K562 (cell line): ENCODE results near the gene MLST8. TPM values are rescaled to one million over a fixed set of nuclear protein-coding genes. Genes with fewer than 3 reads are reported as not detected.

Experiments used
- ASH1L ChIP-seq: fragments of 450-650 bp; IDR thresholded peaks from 2 replicates; pipeline ENCODE4 v1.6.1; 2018; ENCODE audit warnings: borderline replicate concordance, mild to moderate bottlenecking, low read depth; ENCODE audit not compliant: partially characterized antibody
- GABPB2 ChIP-seq: fragments of 250-450 bp; sonication (Bioruptor Pico); conservative IDR thresholded peaks from 2 replicates; pipeline ENCODE4 v1.5.1; 2021; ENCODE audit warnings: mild to moderate bottlenecking
- RFX7 ChIP-seq: fragments of 250-450 bp; sonication (Bioruptor Pico); IDR thresholded peaks from 2 replicates; pipeline ENCODE4 v1.5.1; 2021; ENCODE audit warnings: mild to moderate bottlenecking
- SREBF2 ChIP-seq: sonication (generic); formaldehyde crosslinking; IDR thresholded peaks from 2 replicates; pipeline ENCODE4 v1.4.0; 2020; ENCODE audit warnings: mild to moderate bottlenecking, missing genetic modification reagents
- TAF9B ChIP-seq: fragments of 450-650 bp; IDR thresholded peaks from 2 replicates; pipeline ENCODE4 v1.6.1; 2018; ENCODE audit warnings: mild to moderate bottlenecking; ENCODE audit not compliant: partially characterized antibody
- U2AF1 ChIP-seq: fragments of 200-400 bp; formaldehyde crosslinking; optimal IDR thresholded peaks from 2 replicates; pipeline ENCODE3; 2017; ENCODE audit warnings: mild to moderate bottlenecking, low read depth, low read length, moderate library complexity
- ZNF124 ChIP-seq: sonication (generic); formaldehyde crosslinking; IDR thresholded peaks from 2 replicates; pipeline ENCODE4 v1.8.1; 2022; ENCODE audit warnings: missing genetic modification reagents
- ZNF445 ChIP-seq: fragments of 250-450 bp; sonication (Bioruptor Pico); IDR thresholded peaks from 2 replicates; pipeline ENCODE4 v1.4.0; 2020; ENCODE audit warnings: low read depth, mild to moderate bottlenecking, moderate library complexity
- ZNF668 ChIP-seq: fragments of 250-450 bp; sonication (Bioruptor Pico); IDR thresholded peaks from 2 replicates; pipeline ENCODE4 v1.8.0; 2022; ENCODE audit warnings: mild to moderate bottlenecking, inconsistent platforms
- polyA plus RNA-seq, 8 experiments: library from polyadenylated mRNA; depleted of rRNA in 4 of 8; stranded (reverse) in 5 of 8; unstranded in 3 of 8; fragments of >200 nt; fragmentation: Nextera tagmentation in 2 of 8; fragmentation: Illumina TruSeq in 1 of 8; extraction: Ambion mirVana in 2 of 8; extraction: Trizol in 1 of 8; gene quantifications; 2 replicates each; pipeline versions ENCODE4 v1.2.1 to v1.2.3, GENCODE V29; 2011 to 2014; ENCODE audit warnings: inconsistent platforms in 1 of 8, missing spikeins in 1 of 8
- total RNA-seq, 7 experiments: library from RNA; depleted of rRNA in 6 of 7; stranded (reverse); fragments of >200 nt in 6 of 7; fragmentation: Illumina TruSeq in 2 of 7; extraction: Trizol in 2 of 7; gene quantifications; 2 replicates each; pipeline versions ENCODE4 v1.2.1 to v1.2.3, GENCODE V29; 2011 to 2021; ENCODE audit warnings: low replicate concordance in 1 of 7
- TF ChIP-seq, protein P1 (sequence below), 3 experiments: fragments of 200-800 bp in 1 of 3; fragments of 250-450 bp in 1 of 3; fragments of 450-650 bp in 1 of 3; sonication (Bioruptor Pico) in 1 of 3; sonication (Bioruptor generic) in 1 of 3; formaldehyde crosslinking in 1 of 3; IDR thresholded peaks; 2 replicates each; pipeline versions ENCODE4 v1.6.1 to v1.8.0; 2016 to 2022; ENCODE audit warnings: mild to moderate bottlenecking in 2 of 3, missing genetic modification characterization in 2 of 3, missing compliant biosample characterization in 1 of 3, moderate library complexity in 1 of 3
- TF ChIP-seq, protein P2 (sequence below): fragments of 450-650 bp; IDR thresholded peaks from 2 replicates; pipeline ENCODE4 v1.6.1; 2016; ENCODE audit warnings: mild to moderate bottlenecking, moderate library complexity

Gene MLST8
- total and polyA plus RNA-seq, 9 of the 15 experiments (the other 6 are each of a cell fraction or from before 2014, with no cell fraction given): 1.5 to 116 (median 43.3) TPM

DNA sequence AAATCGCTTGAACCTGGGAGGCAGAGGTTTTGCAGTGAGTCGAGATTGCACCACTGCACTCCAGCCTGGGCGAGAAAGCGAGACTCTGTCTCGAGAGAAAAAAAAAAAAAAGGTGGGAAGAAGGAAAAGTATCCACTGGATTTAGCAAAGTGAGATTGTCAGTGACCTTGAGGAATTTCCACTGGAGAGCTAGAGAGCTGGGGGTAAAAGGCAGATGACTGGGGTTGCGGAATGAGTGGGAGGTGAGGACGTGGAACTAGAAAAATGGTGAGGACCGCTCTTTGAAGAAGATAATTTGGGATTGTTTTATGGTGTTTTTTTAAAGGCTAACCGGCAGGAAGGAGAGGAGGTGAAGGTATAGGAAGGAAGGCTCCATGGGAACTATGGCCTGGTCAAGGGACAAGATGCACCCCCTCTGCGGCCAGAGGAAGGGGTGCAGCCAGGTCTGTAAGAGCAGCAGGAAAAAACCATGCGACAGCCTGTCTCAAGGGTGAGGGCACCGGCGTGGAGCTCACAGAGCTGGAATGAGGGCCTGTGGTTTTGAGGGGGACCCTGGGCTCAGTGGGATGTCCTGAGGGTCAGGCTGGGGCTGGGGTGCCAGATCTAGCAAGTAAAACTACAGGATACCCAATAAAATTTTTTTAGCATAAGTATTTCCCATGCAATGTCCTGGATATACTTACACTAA lies 694 bp upstream of the MLST8 start (continued):
- TF ChIP-seq, protein P1, sequence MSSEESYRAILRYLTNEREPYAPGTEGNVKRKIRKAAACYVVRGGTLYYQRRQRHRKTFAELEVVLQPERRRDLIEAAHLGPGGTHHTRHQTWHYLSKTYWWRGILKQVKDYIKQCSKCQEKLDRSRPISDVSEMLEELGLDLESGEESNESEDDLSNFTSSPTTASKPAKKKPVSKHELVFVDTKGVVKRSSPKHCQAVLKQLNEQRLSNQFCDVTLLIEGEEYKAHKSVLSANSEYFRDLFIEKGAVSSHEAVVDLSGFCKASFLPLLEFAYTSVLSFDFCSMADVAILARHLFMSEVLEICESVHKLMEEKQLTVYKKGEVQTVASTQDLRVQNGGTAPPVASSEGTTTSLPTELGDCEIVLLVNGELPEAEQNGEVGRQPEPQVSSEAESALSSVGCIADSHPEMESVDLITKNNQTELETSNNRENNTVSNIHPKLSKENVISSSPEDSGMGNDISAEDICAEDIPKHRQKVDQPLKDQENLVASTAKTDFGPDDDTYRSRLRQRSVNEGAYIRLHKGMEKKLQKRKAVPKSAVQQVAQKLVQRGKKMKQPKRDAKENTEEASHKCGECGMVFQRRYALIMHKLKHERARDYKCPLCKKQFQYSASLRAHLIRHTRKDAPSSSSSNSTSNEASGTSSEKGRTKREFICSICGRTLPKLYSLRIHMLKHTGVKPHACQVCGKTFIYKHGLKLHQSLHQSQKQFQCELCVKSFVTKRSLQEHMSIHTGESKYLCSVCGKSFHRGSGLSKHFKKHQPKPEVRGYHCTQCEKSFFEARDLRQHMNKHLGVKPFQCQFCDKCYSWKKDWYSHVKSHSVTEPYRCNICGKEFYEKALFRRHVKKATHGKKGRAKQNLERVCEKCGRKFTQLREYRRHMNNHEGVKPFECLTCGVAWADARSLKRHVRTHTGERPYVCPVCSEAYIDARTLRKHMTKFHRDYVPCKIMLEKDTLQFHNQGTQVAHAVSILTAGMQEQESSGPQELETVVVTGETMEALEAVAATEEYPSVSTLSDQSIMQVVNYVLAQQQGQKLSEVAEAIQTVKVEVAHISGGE (CRISPR knock-in tag; IDR thresholded peaks at IDR 0.05): no peak
- TF ChIP-seq TAF9B (no peak), GABPB2 (CRISPR knock-in tag) (no peak), ASH1L (no peak), ZNF668 (CRISPR knock-in tag) (no peak), U2AF1 (peak; percentile 3), RFX7 (CRISPR knock-in tag) (0 out of 2 replicates have a peak, but pooled peaks have one; percentile 40), ZNF124 (CRISPR knock-in tag) (no peak), ZNF445 (CRISPR knock-in tag) (no peak), SREBF2 (CRISPR knock-in tag) (no peak)
- TF ChIP-seq, protein P2, sequence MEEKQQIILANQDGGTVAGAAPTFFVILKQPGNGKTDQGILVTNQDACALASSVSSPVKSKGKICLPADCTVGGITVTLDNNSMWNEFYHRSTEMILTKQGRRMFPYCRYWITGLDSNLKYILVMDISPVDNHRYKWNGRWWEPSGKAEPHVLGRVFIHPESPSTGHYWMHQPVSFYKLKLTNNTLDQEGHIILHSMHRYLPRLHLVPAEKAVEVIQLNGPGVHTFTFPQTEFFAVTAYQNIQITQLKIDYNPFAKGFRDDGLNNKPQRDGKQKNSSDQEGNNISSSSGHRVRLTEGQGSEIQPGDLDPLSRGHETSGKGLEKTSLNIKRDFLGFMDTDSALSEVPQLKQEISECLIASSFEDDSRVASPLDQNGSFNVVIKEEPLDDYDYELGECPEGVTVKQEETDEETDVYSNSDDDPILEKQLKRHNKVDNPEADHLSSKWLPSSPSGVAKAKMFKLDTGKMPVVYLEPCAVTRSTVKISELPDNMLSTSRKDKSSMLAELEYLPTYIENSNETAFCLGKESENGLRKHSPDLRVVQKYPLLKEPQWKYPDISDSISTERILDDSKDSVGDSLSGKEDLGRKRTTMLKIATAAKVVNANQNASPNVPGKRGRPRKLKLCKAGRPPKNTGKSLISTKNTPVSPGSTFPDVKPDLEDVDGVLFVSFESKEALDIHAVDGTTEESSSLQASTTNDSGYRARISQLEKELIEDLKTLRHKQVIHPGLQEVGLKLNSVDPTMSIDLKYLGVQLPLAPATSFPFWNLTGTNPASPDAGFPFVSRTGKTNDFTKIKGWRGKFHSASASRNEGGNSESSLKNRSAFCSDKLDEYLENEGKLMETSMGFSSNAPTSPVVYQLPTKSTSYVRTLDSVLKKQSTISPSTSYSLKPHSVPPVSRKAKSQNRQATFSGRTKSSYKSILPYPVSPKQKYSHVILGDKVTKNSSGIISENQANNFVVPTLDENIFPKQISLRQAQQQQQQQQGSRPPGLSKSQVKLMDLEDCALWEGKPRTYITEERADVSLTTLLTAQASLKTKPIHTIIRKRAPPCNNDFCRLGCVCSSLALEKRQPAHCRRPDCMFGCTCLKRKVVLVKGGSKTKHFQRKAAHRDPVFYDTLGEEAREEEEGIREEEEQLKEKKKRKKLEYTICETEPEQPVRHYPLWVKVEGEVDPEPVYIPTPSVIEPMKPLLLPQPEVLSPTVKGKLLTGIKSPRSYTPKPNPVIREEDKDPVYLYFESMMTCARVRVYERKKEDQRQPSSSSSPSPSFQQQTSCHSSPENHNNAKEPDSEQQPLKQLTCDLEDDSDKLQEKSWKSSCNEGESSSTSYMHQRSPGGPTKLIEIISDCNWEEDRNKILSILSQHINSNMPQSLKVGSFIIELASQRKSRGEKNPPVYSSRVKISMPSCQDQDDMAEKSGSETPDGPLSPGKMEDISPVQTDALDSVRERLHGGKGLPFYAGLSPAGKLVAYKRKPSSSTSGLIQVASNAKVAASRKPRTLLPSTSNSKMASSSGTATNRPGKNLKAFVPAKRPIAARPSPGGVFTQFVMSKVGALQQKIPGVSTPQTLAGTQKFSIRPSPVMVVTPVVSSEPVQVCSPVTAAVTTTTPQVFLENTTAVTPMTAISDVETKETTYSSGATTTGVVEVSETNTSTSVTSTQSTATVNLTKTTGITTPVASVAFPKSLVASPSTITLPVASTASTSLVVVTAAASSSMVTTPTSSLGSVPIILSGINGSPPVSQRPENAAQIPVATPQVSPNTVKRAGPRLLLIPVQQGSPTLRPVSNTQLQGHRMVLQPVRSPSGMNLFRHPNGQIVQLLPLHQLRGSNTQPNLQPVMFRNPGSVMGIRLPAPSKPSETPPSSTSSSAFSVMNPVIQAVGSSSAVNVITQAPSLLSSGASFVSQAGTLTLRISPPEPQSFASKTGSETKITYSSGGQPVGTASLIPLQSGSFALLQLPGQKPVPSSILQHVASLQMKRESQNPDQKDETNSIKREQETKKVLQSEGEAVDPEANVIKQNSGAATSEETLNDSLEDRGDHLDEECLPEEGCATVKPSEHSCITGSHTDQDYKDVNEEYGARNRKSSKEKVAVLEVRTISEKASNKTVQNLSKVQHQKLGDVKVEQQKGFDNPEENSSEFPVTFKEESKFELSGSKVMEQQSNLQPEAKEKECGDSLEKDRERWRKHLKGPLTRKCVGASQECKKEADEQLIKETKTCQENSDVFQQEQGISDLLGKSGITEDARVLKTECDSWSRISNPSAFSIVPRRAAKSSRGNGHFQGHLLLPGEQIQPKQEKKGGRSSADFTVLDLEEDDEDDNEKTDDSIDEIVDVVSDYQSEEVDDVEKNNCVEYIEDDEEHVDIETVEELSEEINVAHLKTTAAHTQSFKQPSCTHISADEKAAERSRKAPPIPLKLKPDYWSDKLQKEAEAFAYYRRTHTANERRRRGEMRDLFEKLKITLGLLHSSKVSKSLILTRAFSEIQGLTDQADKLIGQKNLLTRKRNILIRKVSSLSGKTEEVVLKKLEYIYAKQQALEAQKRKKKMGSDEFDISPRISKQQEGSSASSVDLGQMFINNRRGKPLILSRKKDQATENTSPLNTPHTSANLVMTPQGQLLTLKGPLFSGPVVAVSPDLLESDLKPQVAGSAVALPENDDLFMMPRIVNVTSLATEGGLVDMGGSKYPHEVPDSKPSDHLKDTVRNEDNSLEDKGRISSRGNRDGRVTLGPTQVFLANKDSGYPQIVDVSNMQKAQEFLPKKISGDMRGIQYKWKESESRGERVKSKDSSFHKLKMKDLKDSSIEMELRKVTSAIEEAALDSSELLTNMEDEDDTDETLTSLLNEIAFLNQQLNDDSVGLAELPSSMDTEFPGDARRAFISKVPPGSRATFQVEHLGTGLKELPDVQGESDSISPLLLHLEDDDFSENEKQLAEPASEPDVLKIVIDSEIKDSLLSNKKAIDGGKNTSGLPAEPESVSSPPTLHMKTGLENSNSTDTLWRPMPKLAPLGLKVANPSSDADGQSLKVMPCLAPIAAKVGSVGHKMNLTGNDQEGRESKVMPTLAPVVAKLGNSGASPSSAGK: 0 out of 2 replicates have a peak, but pooled peaks have one; percentile 47
